H1 (cell line): Measurements from ENCODE around the gene SLC35F6. TPM values are rescaled to one million over a fixed set of nuclear protein-coding genes. Genes with fewer than 3 reads are reported as not detected.

Source experiments
- CTCF ChIA-PET: fragments of 300-600 bp; sonication (Branson Sonifier 250); formaldehyde crosslinking; loops from one replicate; lab custom pipeline; 2021; ENCODE audit not compliant: partially characterized antibody; lab: Charles Lee
- POLR2A ChIA-PET: fragments of 300-600 bp; sonication (Branson Sonifier 250); formaldehyde crosslinking; loops from one replicate; lab custom pipeline; 2021; ENCODE audit warnings: inconsistent platforms; ENCODE audit not compliant: partially characterized antibody; lab: Charles Lee
- DNase-seq, 2 experiments: peaks; one replicate each; pipeline versions ENCODE4 v3.0.0 to v3.0.0-alpha.2; 2010 to 2022; ENCODE audit warnings: low spot score in 2 of 2, low read depth in 1 of 2, mixed read lengths in 1 of 2
- FAIRE-seq: peaks from 2 replicates; lab custom pipeline; 2011; peaks lifted over from hg19 to GRCh38; lab: Jason Lieb, UNC
- H2AFZ ChIP-seq: 2 replicates; pipeline ENCODE4 v1.8.1; 2012; ENCODE audit warnings: low read length, inconsistent platforms
- H2AK5ac ChIP-seq: 2 replicates; pipeline ENCODE4 v1.6.1; 2013; ENCODE audit warnings: low read depth, low read length
- H2BK120ac ChIP-seq: replicated peaks from 2 replicates; pipeline ENCODE3; 2013; ENCODE audit warnings: low read depth, low read length, inconsistent platforms
- H2BK12ac ChIP-seq: 2 replicates; pipeline ENCODE4 v1.6.1; 2013; ENCODE audit warnings: low read depth, low read length
- H2BK15ac ChIP-seq: 2 replicates; pipeline ENCODE4 v1.6.1; 2013; ENCODE audit warnings: low read length
- H2BK20ac ChIP-seq: 2 replicates; pipeline ENCODE4 v1.6.1; 2013; ENCODE audit warnings: low read length
- H2BK5ac ChIP-seq: 2 replicates; pipeline ENCODE4 v1.6.1; 2013; ENCODE audit warnings: low read depth, low read length
- H3K14ac ChIP-seq: 2 replicates; pipeline ENCODE4 v1.6.1; 2013; ENCODE audit warnings: inconsistent platforms; ENCODE audit not compliant: insufficient read length
- H3K18ac ChIP-seq: 2 replicates; pipeline ENCODE4 v1.6.1; 2013; ENCODE audit warnings: low read length; ENCODE audit errors: extremely low read depth
- H3K23ac ChIP-seq: 2 replicates; pipeline ENCODE4 v1.6.1; 2013; ENCODE audit warnings: inconsistent platforms; ENCODE audit not compliant: insufficient read length
- H3K23me2 ChIP-seq: 2 replicates; pipeline ENCODE4 v1.6.1; 2013; ENCODE audit warnings: low read depth, low read length
- H3K27ac ChIP-seq: 2 replicates; pipeline ENCODE4 v1.6.1; 2011; ENCODE audit warnings: low read depth, low read length, inconsistent platforms
- H3K27me3 ChIP-seq, 4 experiments: replicated peaks in 1 of 4; 1 replicate in 1 of 4; 2 replicates in 3 of 4; pipeline versions ENCODE4 v1.6.1 to v1.8.1; 2011 to 2013; ENCODE audit warnings: low read length in 3 of 4, mild to moderate bottlenecking in 3 of 4, inconsistent platforms in 2 of 4, mixed read lengths in 2 of 4, moderate library complexity in 1 of 4; ENCODE audit not compliant: control insufficient read depth in 3 of 4, insufficient read depth in 3 of 4; ENCODE audit errors: extremely low read depth in 1 of 4
- H3K36me3 ChIP-seq, 4 experiments: 2 replicates each; pipeline versions ENCODE4 v1.6.1 to v1.8.1; 2011 to 2013; ENCODE audit warnings: mild to moderate bottlenecking in 4 of 4, low read length in 3 of 4, moderate library complexity in 2 of 4, control low read depth in 1 of 4, inconsistent platforms in 1 of 4; ENCODE audit not compliant: insufficient read depth in 4 of 4, control insufficient read depth in 2 of 4
- H3K4ac ChIP-seq: replicated peaks from 2 replicates; pipeline ENCODE3; 2013; ENCODE audit warnings: low read length, low read depth, mixed read lengths, inconsistent platforms; ENCODE audit not compliant: insufficient read length
- H3K4me1 ChIP-seq, 4 experiments: replicated peaks in 1 of 4; 1 replicate in 1 of 4; 2 replicates in 3 of 4; pipeline versions ENCODE4 v1.6.1 to v1.8.1; 2011 to 2013; ENCODE audit warnings: low read length in 3 of 4, inconsistent platforms in 2 of 4, mixed read lengths in 1 of 4; ENCODE audit not compliant: insufficient read depth in 4 of 4, control insufficient read depth in 3 of 4
- H3K4me2 ChIP-seq, 2 experiments: 2 replicates each; pipeline versions ENCODE4 v1.6.1 to v1.8.1; 2011 to 2013; ENCODE audit warnings: low read depth in 2 of 2, low read length in 2 of 2, control low read depth in 1 of 2, inconsistent platforms in 1 of 2, mild to moderate bottlenecking in 1 of 2; ENCODE audit not compliant: insufficient read depth in 1 of 2
- H3K4me3 ChIP-seq, 4 experiments: fragments of 200-600, 300-600 bp in 1 of 4; sonication (generic), shearing (Covaris generic), sonication (Bioruptor Twin) in 1 of 4; 2 replicates each; pipeline versions ENCODE4 v1.5.1 to v1.8.1; 2011 to 2016; ENCODE audit warnings: low read length in 4 of 4, low read depth in 3 of 4, control low read depth in 2 of 4, inconsistent platforms in 2 of 4, mild to moderate bottlenecking in 2 of 4, mixed read lengths in 1 of 4, moderate library complexity in 1 of 4; ENCODE audit not compliant: insufficient read depth in 2 of 4; ENCODE audit errors: extremely low read depth in 1 of 4
- H3K56ac ChIP-seq: replicated peaks from 2 replicates; pipeline ENCODE3; 2013; ENCODE audit warnings: low read depth, mild to moderate bottlenecking, mixed read lengths, low read length, inconsistent platforms; ENCODE audit not compliant: insufficient read length
- H3K79me1 ChIP-seq: 2 replicates; pipeline ENCODE4 v1.6.1; 2013; ENCODE audit warnings: low read depth, low read length, control low read depth
- H3K79me2 ChIP-seq, 2 experiments: 2 replicates each; pipeline versions ENCODE4 v1.6.1 to v1.8.1; 2012 to 2013; ENCODE audit warnings: low read length in 2 of 2, mild to moderate bottlenecking in 2 of 2, inconsistent platforms in 1 of 2; ENCODE audit not compliant: insufficient read depth in 2 of 2, control insufficient read depth in 1 of 2
- H3K9ac ChIP-seq, 4 experiments: replicated peaks in 1 of 4; 1 replicate in 1 of 4; 2 replicates in 3 of 4; pipeline versions ENCODE4 v1.6.1 to v1.8.1; 2011 to 2013; ENCODE audit warnings: low read depth in 3 of 4, low read length in 3 of 4, control low read depth in 2 of 4, mild to moderate bottlenecking in 2 of 4, moderate library complexity in 2 of 4, inconsistent platforms in 1 of 4; ENCODE audit errors: extremely low read depth in 1 of 4
- H3K9me3 ChIP-seq, 2 experiments: 2 replicates each; pipeline versions ENCODE4 v1.6.1 to v1.8.1; 2012 to 2013; ENCODE audit warnings: mild to moderate bottlenecking in 2 of 2, moderate library complexity in 2 of 2, control low read depth in 1 of 2, inconsistent platforms in 1 of 2, low read depth in 1 of 2, low read length in 1 of 2, mixed read lengths in 1 of 2; ENCODE audit not compliant: insufficient read depth in 2 of 2
- H4K20me1 ChIP-seq, 2 experiments: replicated peaks in 1 of 2; 2 replicates each; pipeline versions ENCODE3 to v1.8.1; 2011 to 2013; ENCODE audit warnings: inconsistent platforms in 2 of 2, low read length in 2 of 2, mild to moderate bottlenecking in 1 of 2; ENCODE audit not compliant: insufficient read depth in 2 of 2, control insufficient read depth in 1 of 2
- H4K5ac ChIP-seq: 2 replicates; pipeline ENCODE4 v1.6.1; 2013; ENCODE audit warnings: low read length, low read depth, mixed read lengths, inconsistent platforms; ENCODE audit not compliant: insufficient read length
- H4K8ac ChIP-seq: 2 replicates; pipeline ENCODE4 v1.8.0; 2013; ENCODE audit warnings: mild to moderate bottlenecking, moderate library complexity, low read length, inconsistent platforms; ENCODE audit not compliant: insufficient read depth; ENCODE audit errors: extremely low read depth
- H4K91ac ChIP-seq: replicated peaks from 2 replicates; pipeline ENCODE3; 2013; ENCODE audit warnings: low read length, mixed read lengths, inconsistent platforms; ENCODE audit not compliant: insufficient read length
- CBX8 ChIP-seq: fragments of 300-800, 300-1000 bp; sonication (generic); IDR thresholded peaks from 2 replicates; pipeline ENCODE4 v1.7.1; 2016; ENCODE audit warnings: low read depth, low read length, borderline replicate concordance
- PHF8 ChIP-seq: fragments of 200-600 bp; sonication (generic); conservative IDR thresholded peaks from 2 replicates; pipeline ENCODE4 v1.7.1; 2012; ENCODE audit warnings: low read depth, mild to moderate bottlenecking, inconsistent platforms, low read length, moderate library complexity
- RBBP5 ChIP-seq: IDR thresholded peaks from 2 replicates; pipeline ENCODE4 v1.7.1; 2012; ENCODE audit warnings: low read depth, mild to moderate bottlenecking, inconsistent platforms, low read length, moderate library complexity, borderline replicate concordance
- RNF2 ChIP-seq: fragments of 200-900, 300-1000 bp; sonication (generic); IDR thresholded peaks from 2 replicates; pipeline ENCODE4 v1.7.1; 2016; ENCODE audit warnings: borderline replicate concordance, low read depth, mild to moderate bottlenecking, antibody characterized with exemption, low read length; ENCODE audit not compliant: poor library complexity, severe bottlenecking; ENCODE audit errors: missing control alignments
- TAF7 ChIP-seq: optimal IDR thresholded peaks from 2 replicates; pipeline ENCODE3; 2011; ENCODE audit warnings: low read depth, mild to moderate bottlenecking, inconsistent platforms, low read length, moderate library complexity, borderline replicate concordance
- WGBS, 2 experiments: shearing (Covaris generic) in 1 of 2; methylation state at CpG; one replicate each; pipeline versions ENCODE4 v1.1.6 to v1.1.7; 2013 to 2015; ENCODE audit warnings: low lambda C conversion rate in 2 of 2, mixed read lengths in 2 of 2, inconsistent platforms in 1 of 2, low coverage in 1 of 2, missing lambda C conversion rate in 1 of 2; ENCODE audit not compliant: insufficient replicate concordance in 2 of 2, insufficient coverage in 1 of 2, insufficient read length in 1 of 2; ENCODE audit errors: extremely low coverage in 1 of 2, missing lambda C conversion rate in 1 of 2; 5-methylcytosine and 5-hydroxymethylcytosine counted together
- polyA plus RNA-seq, 7 experiments: library from polyadenylated mRNA; depleted of rRNA in 3 of 7; stranded (reverse) in 5 of 7; unstranded in 2 of 7; fragments of >200 nt in 5 of 7; fragments of 200-250 nt in 2 of 7; gene quantifications; 1 replicate in 5 of 7; 2 replicates in 1 of 7; 4 replicates in 1 of 7; pipeline versions ENCODE4 v1.2.1 to v1.2.3, GENCODE V29; 2011 to 2013; ENCODE audit warnings: missing spikeins in 2 of 7, mixed read lengths in 2 of 7
- total RNA-seq: library from RNA; stranded (reverse); fragmentation: NEBNext Ultra II Directional; extraction: Animal tissue kit (Norgen Biotek cat#: 25700); gene quantifications from 2 replicates; pipeline ENCODE4 v1.2.1, GENCODE V29; 2021

Gene SLC35F6
- total and polyA plus RNA-seq, 2 of the 8 experiments (the other 6 are each of a cell fraction or from before 2014, with no cell fraction given) = 11.2 to 13.5 TPM

GRCh38 chr2:26822877-26823276 lies 58.8 kb downstream of the SLC35F6 start:
- H3K4ac ChIP-seq = no peak overlapping the region
- no peak overlapping the region for H4K5ac ChIP-seq
- H4K8ac ChIP-seq = no peak overlapping the region
- H3K56ac ChIP-seq = no peak overlapping the region
- WGBS, 2 experiments = 99% methylated on average over 6 of the region's 6 CpGs; no CpG with 5 or more reads in 1 of the 2 experiments
- H2BK12ac ChIP-seq = no peak overlapping the region
- H2AK5ac ChIP-seq = no peak overlapping the region
- H3K79me2 ChIP-seq = no peaks in the 10 kb centered on the region
- H3K27me3 ChIP-seq = 0 out of 7 replicates have a peak, but pooled peaks cover 0 to 3% (median 0%) of the 10 kb centered on the region in 4 experiments
- H3K9me3 ChIP-seq = no peaks in the 10 kb centered on the region
- no peaks in the 10 kb centered on the region for H3K36me3 ChIP-seq
- H3K23me2 ChIP-seq = no peaks in the 10 kb centered on the region
- no peaks in the 10 kb centered on the region for H3K79me1 ChIP-seq
- H3K9ac ChIP-seq = no peak overlapping the region
- CTCF ChIA-PET = interaction anchor here (2.0 kb wide), 1 partner anchor 120 kb away, joined by 5 read pairs; no protein-coding TSS in a partner anchor
- H3K18ac ChIP-seq = no peak overlapping the region
- H3K4me1 ChIP-seq = no peaks in the 10 kb centered on the region
- no peak overlapping the region for H2BK20ac ChIP-seq
- no peak overlapping the region for H2BK15ac ChIP-seq
- no peak overlapping the region for H2BK5ac ChIP-seq
- no peak overlapping the region for H3K4me3 ChIP-seq
- H4K20me1 ChIP-seq = no peaks in the 10 kb centered on the region
- POLR2A ChIA-PET = interaction anchor here (0.7 kb wide), 1 partner anchor 148 kb away, joined by 3 read pairs; no protein-coding TSS in a partner anchor
- no peak overlapping the region for H3K4me2 ChIP-seq
- no peak overlapping the region for H2BK120ac ChIP-seq
- H3K27ac ChIP-seq = no peak overlapping the region
- no peak overlapping the region for H3K14ac ChIP-seq
- H3K23ac ChIP-seq = no peak overlapping the region
- FAIRE-seq = no peak
- no peak overlapping the region for H4K91ac ChIP-seq
- DNase-seq = no peak
- no peak overlapping the region for H2AFZ ChIP-seq
- TF ChIP-seq RNF2 (no peak), CBX8 (no peak), TAF7 (no peak), PHF8 (no peak), RBBP5 (no peak)
